MM.1S (cell line): Measurements from ENCODE around the gene RFNG.

ENCODE experiments used
- DNase-seq: peaks from one replicate; pipeline ENCODE4 v3.0.0-alpha.2; 2015
- H2AFZ ChIP-seq: fragments of 300-600 bp; sonication (generic); 2 replicates; pipeline ENCODE4 v1.6.0; 2016; ENCODE audit warnings: antibody characterized with exemption, low read length
- H3F3A ChIP-seq: fragments of 300-600 bp; sonication (generic); 2 replicates; pipeline ENCODE4 v1.6.1; 2016; ENCODE audit warnings: mild to moderate bottlenecking, antibody characterized with exemption, low read length, moderate library complexity, mixed read lengths; ENCODE audit not compliant: insufficient read depth
- H3K27ac ChIP-seq: fragments of 300-600 bp; sonication (generic); 2 replicates; pipeline ENCODE4 v1.5.1; 2016; ENCODE audit warnings: mild to moderate bottlenecking, low read length
- H3K27me3 ChIP-seq: fragments of 300-600 bp; sonication (generic); replicated peaks from 2 replicates; pipeline ENCODE4 v1.6.0; 2016; ENCODE audit warnings: low read length; ENCODE audit not compliant: insufficient read depth
- H3K36me3 ChIP-seq: fragments of 300-600 bp; sonication (generic); replicated peaks from 2 replicates; pipeline ENCODE4 v1.6.1; 2016; ENCODE audit warnings: mild to moderate bottlenecking, low read length, mixed read lengths; ENCODE audit not compliant: insufficient read depth
- H3K4me1 ChIP-seq: fragments of 300-600 bp; sonication (generic); 2 replicates; pipeline ENCODE4 v1.6.1; 2016; ENCODE audit warnings: low read length, mixed read lengths
- H3K4me2 ChIP-seq: fragments of 300-600 bp; sonication (generic); 2 replicates; pipeline ENCODE4 v1.6.0; 2016; ENCODE audit warnings: low read depth, low read length
- H3K4me3 ChIP-seq: fragments of 300-600 bp; sonication (generic); 2 replicates; pipeline ENCODE4 v1.5.1; 2016; ENCODE audit warnings: low read length, mixed read lengths
- H3K79me2 ChIP-seq: fragments of 300-600 bp; sonication (generic); 2 replicates; pipeline ENCODE4 v1.6.1; 2016; ENCODE audit warnings: mixed run types, low read length, mixed read lengths
- H3K9ac ChIP-seq: fragments of 300-600 bp; sonication (generic); 2 replicates; pipeline ENCODE4 v1.6.1; 2016; ENCODE audit warnings: low read length, mixed read lengths
- H3K9me2 ChIP-seq: fragments of 300-600 bp; sonication (generic); replicated peaks from 2 replicates; pipeline ENCODE4 v1.6.1; 2016; ENCODE audit warnings: mild to moderate bottlenecking, low read length, mixed read lengths; ENCODE audit not compliant: insufficient read depth
- H3K9me3 ChIP-seq: fragments of 300-600 bp; sonication (generic); replicated peaks from 2 replicates; pipeline ENCODE4 v1.6.1; 2016; ENCODE audit warnings: mild to moderate bottlenecking, low read length, mixed read lengths; ENCODE audit not compliant: insufficient read depth
- H4K20me1 ChIP-seq: fragments of 300-600 bp; sonication (generic); 2 replicates; pipeline ENCODE4 v1.6.1; 2016; ENCODE audit warnings: mild to moderate bottlenecking, low read length, moderate library complexity, mixed read lengths; ENCODE audit not compliant: insufficient read depth
- CTCF ChIP-seq: fragments of 300-600 bp; sonication (generic); IDR thresholded peaks from 2 replicates; pipeline ENCODE4 v1.5.1; 2016; ENCODE audit warnings: antibody characterized with exemption, low read length, mixed read lengths
- EZH2 ChIP-seq: fragments of 300-600 bp; sonication (generic); optimal IDR thresholded peaks from 2 replicates; pipeline ENCODE3; 2017; ENCODE audit warnings: low read depth, mild to moderate bottlenecking, antibody characterized with exemption, low read length, mixed read lengths
- EZH2phosphoT487 ChIP-seq: fragments of 300-600 bp; sonication (generic); IDR thresholded peaks from 2 replicates; pipeline ENCODE4 v1.6.1; 2018; ENCODE audit warnings: antibody characterized with exemption, low read length

Gene RFNG

GRCh38 chr17:82098939-82099763 lies 47.5 kb upstream of the RFNG start:
- peaks cover 17% of the 10 kb centered on the region for H3K4me1 ChIP-seq
- H3K4me2 ChIP-seq: peak overlapping the region; percentile 100
- H3F3A ChIP-seq: 0 out of 2 replicates have a peak, but pooled peaks cover 6% of the 10 kb centered on the region
- H3K27ac ChIP-seq: peak overlapping the region; percentile 68
- DNase-seq: no peak
- peak overlapping the region; percentile 96 for H3K9ac ChIP-seq
- no peaks in the 10 kb centered on the region for H3K27me3 ChIP-seq
- H3K79me2 ChIP-seq: peaks cover 41% of the 10 kb centered on the region
- no peak for TF ChIP-seq EZH2phosphoT487
- TF ChIP-seq EZH2: no peak
- no peak for TF ChIP-seq CTCF
- no peaks in the 10 kb centered on the region for H3K9me2 ChIP-seq
- H3K4me3 ChIP-seq: peak overlapping the region; percentile 84
- H3K9me3 ChIP-seq: no peaks in the 10 kb centered on the region
- H2AFZ ChIP-seq: peak overlapping the region; percentile 56
- H3K36me3 ChIP-seq: peaks cover 4% of the 10 kb centered on the region
- peaks cover 6% of the 10 kb centered on the region; the same call in 1 of the 2 replicates for H4K20me1 ChIP-seq

- peak within 1 kb of the TSS; percentile 96 for H3K9ac ChIP-seq
- peaks cover 47% of the 10 kb centered on the region for H3K79me2 ChIP-seq
- H2AFZ ChIP-seq: peak within 1 kb of the TSS; percentile 56
- H4K20me1 ChIP-seq: peaks cover 6% of the 10 kb centered on the region; the same call in 1 of the 2 replicates
- no peaks in the 10 kb centered on the region for H3K9me3 ChIP-seq
- TF ChIP-seq EZH2phosphoT487: no peak
- peak; percentile 39 for TF ChIP-seq CTCF
- H3K36me3 ChIP-seq: peaks cover 6% of the 10 kb centered on the region
- 0 out of 2 replicates have a peak, but pooled peaks cover 6% of the 10 kb centered on the region for H3F3A ChIP-seq
- H3K27me3 ChIP-seq: no peaks in the 10 kb centered on the region
- peaks cover 17% of the 10 kb centered on the region for H3K4me1 ChIP-seq
- no peaks in the 10 kb centered on the region for H3K9me2 ChIP-seq
- peak within 1 kb of the TSS; percentile 75 for H3K27ac ChIP-seq
- peak within 1 kb of the TSS; percentile 100 for H3K4me2 ChIP-seq
- peak within 1 kb of the TSS; percentile 91 for H3K4me3 ChIP-seq
- peak; percentile 96 for DNase-seq
These were observed 46.7 kb upstream of the RFNG start, which contains the start of gene FASN for GRCh38 chr17:82098169-82098938. Gene FASN, minus strand, starts transcription at chr17:82098236. Its CDS starts 1,791 bp downstream, at chr17:82096445.

GRCh38 chr17:82097919-82098168 lies 46.2 kb upstream of the RFNG start:
- peaks cover 50% of the 10 kb centered on the region for H3K79me2 ChIP-seq
- peaks cover 6% of the 10 kb centered on the region; the same call in 1 of the 2 replicates for H4K20me1 ChIP-seq
- no peaks in the 10 kb centered on the region for H3K9me3 ChIP-seq
- H3K9me2 ChIP-seq: no peaks in the 10 kb centered on the region
- no peak for DNase-seq
- no peak for TF ChIP-seq EZH2
- TF ChIP-seq CTCF: no peak
- TF ChIP-seq EZH2phosphoT487: no peak
- H3K4me2 ChIP-seq: peak overlapping the region; percentile 99; the same call in 1 of the 2 replicates
- H3K27ac ChIP-seq: peak overlapping the region; percentile 56; the same call in 1 of the 2 replicates
- peak overlapping the region; percentile 90 for H3K9ac ChIP-seq
- H3F3A ChIP-seq: 0 out of 2 replicates have a peak, but pooled peaks cover 6% of the 10 kb centered on the region
- H3K27me3 ChIP-seq: no peaks in the 10 kb centered on the region
- H3K4me1 ChIP-seq: peaks cover 17% of the 10 kb centered on the region
- peak overlapping the region; percentile 91 for H3K4me3 ChIP-seq
- peaks cover 9% of the 10 kb centered on the region for H3K36me3 ChIP-seq
- H2AFZ ChIP-seq: no peak overlapping the region
